Smooth muscle cell (in vitro differentiated cells): ENCODE data around the gene ZNF689. TPM values are rescaled to one million over a fixed set of nuclear protein-coding genes. Genes with fewer than 3 reads are reported as not detected.

Experiments
- DNase-seq: peaks from one replicate; lab custom pipeline; 2025; ENCODE audit not compliant: unreplicated experiment; lab: John Stamatoyannopoulos, UW
- H2AFZ ChIP-seq: fragments of 200-600 bp; sonication (generic); 2 replicates; pipeline ENCODE4 v1.6.0; 2016; ENCODE audit warnings: antibody characterized with exemption, low read depth, mild to moderate bottlenecking
- H3F3A ChIP-seq: fragments of 200-600 bp; sonication (generic); 2 replicates; pipeline ENCODE4 v1.6.0; 2017; ENCODE audit warnings: antibody characterized with exemption, low read depth
- H3K27ac ChIP-seq: fragments of 200-600 bp; sonication (generic); 2 replicates; pipeline ENCODE4 v1.5.1; 2016; ENCODE audit warnings: low read depth, mild to moderate bottlenecking
- H3K27me3 ChIP-seq: fragments of 200-600 bp; sonication (generic); 2 replicates; pipeline ENCODE4 v1.6.1; 2016; ENCODE audit warnings: low read depth, mild to moderate bottlenecking
- H3K36me3 ChIP-seq: fragments of 200-600 bp; sonication (generic); 2 replicates; pipeline ENCODE4 v1.5.1; 2016; ENCODE audit warnings: low read depth
- H3K4me1 ChIP-seq: fragments of 200-600 bp; sonication (generic); 2 replicates; pipeline ENCODE4 v1.5.1; 2016; ENCODE audit warnings: low read depth
- H3K4me2 ChIP-seq: fragments of 200-600 bp; sonication (generic); 2 replicates; pipeline ENCODE4 v1.6.0; 2016; ENCODE audit warnings: mild to moderate bottlenecking
- H3K4me3 ChIP-seq: fragments of 200-600 bp; sonication (generic); 2 replicates; pipeline ENCODE4 v1.5.1; 2016; ENCODE audit warnings: mild to moderate bottlenecking
- H3K79me2 ChIP-seq: fragments of 200-600 bp; sonication (generic); 2 replicates; pipeline ENCODE4 v1.6.0; 2016; ENCODE audit warnings: low read depth, mild to moderate bottlenecking
- H3K9ac ChIP-seq: fragments of 200-600 bp; sonication (generic); 2 replicates; pipeline ENCODE4 v1.6.0; 2016; ENCODE audit warnings: low read depth
- H3K9me3 ChIP-seq: fragments of 200-600 bp; sonication (generic); replicated peaks from 2 replicates; pipeline ENCODE4 v1.5.1; 2016; ENCODE audit warnings: low read depth
- H4K20me1 ChIP-seq: fragments of 200-600 bp; sonication (generic); 2 replicates; pipeline ENCODE4 v1.6.0; 2016; ENCODE audit warnings: low read depth
- WGBS: methylation state at CpG from one replicate; pipeline ENCODE4 v1.1.7; 2016; ENCODE audit warnings: low lambda C conversion rate; 5-methylcytosine and 5-hydroxymethylcytosine counted together
- polyA plus RNA-seq: library from polyadenylated mRNA; unstranded; fragments of >200 nt; fragmentation: Nextera tagmentation; extraction: Ambion mirVana; gene quantifications from 2 replicates; pipeline ENCODE4 v1.2.1, GENCODE V29; 2016
- total RNA-seq: library from RNA; depleted of rRNA; stranded (reverse); fragments of >200 nt; gene quantifications from 2 replicates; pipeline ENCODE4 v1.2.3, GENCODE V29; 2014
- TF ChIP-seq, protein P1 (sequence below): fragments of 200-600 bp; sonication (generic); IDR thresholded peaks from 2 replicates; pipeline ENCODE4 v1.5.1; 2017; ENCODE audit warnings: borderline replicate concordance, mild to moderate bottlenecking, antibody characterized with exemption; ENCODE audit not compliant: insufficient read depth, poor library complexity, severe bottlenecking

ZNF689 gene
- total and polyA plus RNA-seq, 2 experiments from 2014 or later = 8.2 to 10.0 TPM

DNA sequence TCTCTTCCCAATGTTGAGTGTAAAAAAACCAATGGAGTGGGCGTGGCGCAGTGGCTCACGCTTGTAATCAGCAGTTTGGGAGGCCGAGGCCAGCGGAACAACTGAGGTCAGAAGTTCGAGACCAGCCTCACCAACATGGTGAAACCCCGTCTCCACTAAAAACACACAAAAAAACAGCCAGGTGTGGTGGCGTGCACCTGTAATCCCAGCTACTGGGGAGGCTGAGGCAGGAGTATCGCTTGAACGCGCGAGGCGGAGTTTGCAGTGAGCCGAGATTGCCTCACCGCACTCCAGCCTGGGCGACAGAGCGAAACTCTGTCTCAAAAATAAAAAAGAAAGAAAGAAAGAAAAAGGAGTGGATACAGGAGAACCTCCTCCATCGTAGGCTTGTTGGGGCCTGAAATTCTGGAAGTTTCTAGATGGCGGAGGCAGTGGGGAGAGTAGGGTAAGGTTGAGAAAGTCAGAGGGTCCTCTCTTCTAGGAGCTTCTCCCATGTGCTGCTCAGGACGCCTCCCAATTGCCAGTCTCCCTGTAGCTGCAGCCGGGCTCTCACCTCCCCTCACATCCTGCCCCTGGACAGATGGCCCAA lies 51.3 kb downstream of the ZNF689 start:
- Histone ChIP-seq H3K9ac (no peak overlapping the region), H3K9me3 (no peaks in the 10 kb centered on the region), H3K4me2 (peak overlapping the region; percentile 87), H3F3A (no peaks in the 10 kb centered on the region), H3K4me3 (peak overlapping the region; percentile 79), H3K79me2 (peaks cover 15% of the 10 kb centered on the region), H2AFZ (peak overlapping the region; percentile 39), H4K20me1 (no peaks in the 10 kb centered on the region), H3K27me3 (no peaks in the 10 kb centered on the region), H3K27ac (peak overlapping the region; percentile 25), H3K36me3 (no peaks in the 10 kb centered on the region), H3K4me1 (peaks cover 5% of the 10 kb centered on the region)
- no peak for DNase-seq
- TF ChIP-seq, protein P1, sequence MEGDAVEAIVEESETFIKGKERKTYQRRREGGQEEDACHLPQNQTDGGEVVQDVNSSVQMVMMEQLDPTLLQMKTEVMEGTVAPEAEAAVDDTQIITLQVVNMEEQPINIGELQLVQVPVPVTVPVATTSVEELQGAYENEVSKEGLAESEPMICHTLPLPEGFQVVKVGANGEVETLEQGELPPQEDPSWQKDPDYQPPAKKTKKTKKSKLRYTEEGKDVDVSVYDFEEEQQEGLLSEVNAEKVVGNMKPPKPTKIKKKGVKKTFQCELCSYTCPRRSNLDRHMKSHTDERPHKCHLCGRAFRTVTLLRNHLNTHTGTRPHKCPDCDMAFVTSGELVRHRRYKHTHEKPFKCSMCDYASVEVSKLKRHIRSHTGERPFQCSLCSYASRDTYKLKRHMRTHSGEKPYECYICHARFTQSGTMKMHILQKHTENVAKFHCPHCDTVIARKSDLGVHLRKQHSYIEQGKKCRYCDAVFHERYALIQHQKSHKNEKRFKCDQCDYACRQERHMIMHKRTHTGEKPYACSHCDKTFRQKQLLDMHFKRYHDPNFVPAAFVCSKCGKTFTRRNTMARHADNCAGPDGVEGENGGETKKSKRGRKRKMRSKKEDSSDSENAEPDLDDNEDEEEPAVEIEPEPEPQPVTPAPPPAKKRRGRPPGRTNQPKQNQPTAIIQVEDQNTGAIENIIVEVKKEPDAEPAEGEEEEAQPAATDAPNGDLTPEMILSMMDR = no peak
- WGBS = 88% methylated on average over 21 of the region's 21 CpGs

DNA sequence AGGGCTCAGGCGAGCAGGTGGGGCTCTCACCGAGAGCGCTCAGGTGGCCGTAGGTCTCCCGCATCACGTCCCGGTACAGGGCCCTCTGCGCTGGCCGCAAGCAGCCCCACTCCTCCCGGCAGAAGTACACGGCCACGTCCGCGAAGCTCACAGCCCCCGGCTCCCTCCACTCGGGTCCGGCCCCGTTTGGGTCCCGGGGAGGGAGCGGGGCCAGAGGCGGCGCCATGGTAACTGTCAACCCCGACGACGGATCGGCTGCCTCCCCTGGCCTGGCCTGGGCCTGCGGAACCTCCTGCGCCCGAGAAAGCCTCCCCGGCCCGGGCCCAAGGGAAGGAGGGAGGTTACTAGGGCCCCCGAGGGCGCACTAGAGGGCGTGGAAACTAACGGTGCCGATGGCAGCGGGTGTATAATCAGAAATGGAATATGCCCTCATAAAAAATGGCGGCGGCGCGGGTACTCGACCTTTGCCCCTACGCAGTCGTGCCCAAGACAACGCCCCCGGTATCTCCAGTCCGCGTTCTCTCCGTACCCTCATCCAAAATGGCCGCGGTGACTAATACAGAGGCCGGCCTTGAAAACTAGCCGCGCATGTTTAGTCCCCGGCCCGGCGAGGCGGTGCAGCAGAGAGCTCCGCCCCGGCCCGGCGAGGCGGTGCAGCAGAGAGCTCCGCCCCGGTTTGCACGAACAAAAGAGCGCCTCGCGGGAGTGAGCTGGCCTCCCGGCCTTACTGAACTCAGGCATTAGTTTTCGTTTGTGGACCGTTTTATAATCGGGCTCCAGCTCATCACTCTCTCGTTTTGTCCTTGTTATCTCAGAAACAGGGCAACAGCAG lies 52.0 kb downstream of the ZNF689 start, which contains the start of gene ZNF764:
TSS of gene ZNF764 (minus strand) at position 418 of the 832 bp plus-strand sequence. CDS start at position 226, 192 bp downstream.
- H4K20me1 ChIP-seq = no peaks in the 10 kb centered on the region
- no peaks in the 10 kb centered on the region for H3K27me3 ChIP-seq
- peak; percentile 80 for DNase-seq
- peak within 1 kb of the TSS; percentile 85 for H2AFZ ChIP-seq
- H3K9me3 ChIP-seq = no peaks in the 10 kb centered on the region
- peak within 1 kb of the TSS; percentile 95 for H3K9ac ChIP-seq
- H3K36me3 ChIP-seq = no peaks in the 10 kb centered on the region
- H3F3A ChIP-seq = no peaks in the 10 kb centered on the region
- peak within 1 kb of the TSS; percentile 79 for H3K4me3 ChIP-seq
- TF ChIP-seq, protein P1 = no peak
- peaks cover 15% of the 10 kb centered on the region for H3K79me2 ChIP-seq
- WGBS = 1% methylated on average over 73 of the region's 74 CpGs
- peak within 1 kb of the TSS; percentile 87 for H3K4me2 ChIP-seq
- peaks cover 5% of the 10 kb centered on the region for H3K4me1 ChIP-seq
- H3K27ac ChIP-seq = peak within 1 kb of the TSS; percentile 90

DNA sequence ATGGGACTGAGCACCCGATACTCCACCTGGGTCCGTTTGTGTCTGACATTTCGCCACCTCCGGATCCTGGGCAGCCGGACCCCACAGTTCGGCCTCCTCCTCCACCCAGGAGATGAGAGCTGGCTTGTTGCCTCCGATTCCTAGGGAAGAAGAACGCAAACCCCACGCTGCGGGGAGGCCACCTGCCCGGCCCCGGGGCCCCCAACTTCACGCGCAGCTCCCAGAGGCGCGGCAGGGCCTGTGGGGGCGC lies 52.6 kb downstream of the ZNF689 start:
- Histone ChIP-seq H3K36me3 (no peaks in the 10 kb centered on the region), H3K27ac (peak overlapping the region; percentile 90), H3K4me1 (peaks cover 5% of the 10 kb centered on the region), H3K79me2 (peaks cover 15% of the 10 kb centered on the region), H3K4me2 (peak overlapping the region; percentile 87), H3K4me3 (peak overlapping the region; percentile 79), H2AFZ (peak overlapping the region; percentile 85), H4K20me1 (no peaks in the 10 kb centered on the region), H3K9ac (peak overlapping the region; percentile 95), H3F3A (no peaks in the 10 kb centered on the region), H3K27me3 (no peaks in the 10 kb centered on the region), H3K9me3 (no peaks in the 10 kb centered on the region)
- TF ChIP-seq, protein P1 = no peak
- 4% methylated on average over 14 of the region's 17 CpGs for WGBS
- no peak for DNase-seq
